Left ventricle myocardium inferior (tissue), 1 donor: Measurements from ENCODE around the gene SHTN1. TPM values are rescaled to one million over a fixed set of nuclear protein-coding genes. Genes with fewer than 3 reads are reported as not detected.

Experiments used
- DNase-seq: peaks from one replicate; pipeline ENCODE4 v3.0.0-alpha.2; 2020
- H3K27ac ChIP-seq: fragments of 200-600 bp; replicated peaks from 2 replicates; pipeline ENCODE4 v1.8.0; 2021
- H3K27me3 ChIP-seq: fragments of 200-600 bp; 2 replicates; pipeline ENCODE4 v1.8.0; 2021; ENCODE audit warnings: low read depth
- H3K36me3 ChIP-seq: fragments of 200-600 bp; 2 replicates; pipeline ENCODE4 v1.8.0; 2021
- H3K4me1 ChIP-seq: fragments of 200-600 bp; 2 replicates; pipeline ENCODE4 v1.8.0; 2021
- H3K4me3 ChIP-seq: fragments of 200-600 bp; 2 replicates; pipeline ENCODE4 v1.8.0; 2021; ENCODE audit warnings: mild to moderate bottlenecking, moderate library complexity
- H3K9me3 ChIP-seq: fragments of 200-600 bp; replicated peaks from 2 replicates; pipeline ENCODE4 v1.8.0; 2021
- intact Hi-C: fragments of 100-400 bp; cut with micrococcal nuclease; formaldehyde crosslinking; loops from one replicate; pipeline ENCODE4 v1.11.0; 2022
- total RNA-seq: library from RNA; stranded (reverse); fragmentation: NEBNext Ultra II Directional; extraction: Animal tissue kit (Norgen Biotek cat#: 25700); gene quantifications from one replicate; pipeline ENCODE4 v1.2.1, GENCODE V29; 2021
- TF ChIP-seq, protein P1 (sequence below): fragments of 200-600 bp; IDR thresholded peaks from 2 replicates; pipeline ENCODE4 v1.8.0; 2021; ENCODE audit warnings: antibody characterized with exemption, mild to moderate bottlenecking, borderline replicate concordance
- donor health status: DM: no; HTN: yes; CAD: no; lungs with severe emphysema.

The SHTN1 gene
- total RNA-seq, 1 donor from 2014 or later, result 2.0 TPM

DNA sequence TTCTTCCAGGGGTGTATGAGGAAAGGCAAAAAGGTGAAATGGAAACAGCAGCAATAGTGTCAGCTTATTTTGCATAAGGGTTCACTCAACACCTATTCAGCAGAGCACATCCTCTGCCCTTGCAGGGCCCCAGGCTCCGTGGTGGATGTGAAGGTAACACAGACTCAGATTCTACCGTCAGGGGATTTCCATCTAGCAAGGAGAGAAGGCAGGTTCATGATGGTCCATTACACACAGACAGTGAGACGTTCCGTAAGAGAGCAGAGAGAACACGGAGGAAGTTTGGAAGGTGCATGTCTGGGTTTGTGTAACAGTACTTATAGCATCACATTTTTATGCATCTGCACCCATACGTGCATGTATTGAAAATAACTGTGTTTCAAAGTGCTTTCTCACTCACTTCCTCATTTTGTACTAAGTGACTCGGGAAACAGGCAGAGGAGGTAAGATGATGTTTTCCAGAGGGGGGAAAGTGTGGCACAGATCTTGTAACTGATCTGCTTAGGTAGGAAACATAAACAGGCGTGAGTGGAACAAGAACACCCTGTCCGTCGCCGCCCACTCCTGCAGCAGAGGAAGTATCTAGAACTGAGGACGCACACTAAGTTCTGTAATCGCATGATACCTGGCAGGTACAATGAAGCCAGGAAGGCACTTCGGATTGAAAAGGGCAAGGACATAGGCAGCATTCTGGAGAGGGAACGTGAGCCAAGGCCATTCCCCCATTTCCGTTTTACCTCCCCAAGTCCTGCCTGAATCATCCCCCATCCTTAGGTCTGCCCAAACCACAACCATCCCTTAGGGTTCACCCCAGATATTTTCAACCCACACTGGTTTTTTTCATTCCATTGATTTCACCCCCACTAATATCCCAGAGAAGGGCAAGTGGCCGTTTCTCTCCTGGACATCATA, 156.7 kb downstream of the SHTN1 start:
- H3K4me1 ChIP-seq, result peaks cover 17% of the 10 kb centered on the region
- H3K36me3 ChIP-seq, result no peaks in the 10 kb centered on the region
- peaks cover 47% of the 10 kb centered on the region for H3K27me3 ChIP-seq
- H3K4me3 ChIP-seq, result peak overlapping the region; percentile 79
- no peaks in the 10 kb centered on the region for H3K9me3 ChIP-seq
- peak overlapping the region; percentile 79 for H3K27ac ChIP-seq
- no peak for DNase-seq
- intact Hi-C loops, result no loop called here
- TF ChIP-seq, protein P1, sequence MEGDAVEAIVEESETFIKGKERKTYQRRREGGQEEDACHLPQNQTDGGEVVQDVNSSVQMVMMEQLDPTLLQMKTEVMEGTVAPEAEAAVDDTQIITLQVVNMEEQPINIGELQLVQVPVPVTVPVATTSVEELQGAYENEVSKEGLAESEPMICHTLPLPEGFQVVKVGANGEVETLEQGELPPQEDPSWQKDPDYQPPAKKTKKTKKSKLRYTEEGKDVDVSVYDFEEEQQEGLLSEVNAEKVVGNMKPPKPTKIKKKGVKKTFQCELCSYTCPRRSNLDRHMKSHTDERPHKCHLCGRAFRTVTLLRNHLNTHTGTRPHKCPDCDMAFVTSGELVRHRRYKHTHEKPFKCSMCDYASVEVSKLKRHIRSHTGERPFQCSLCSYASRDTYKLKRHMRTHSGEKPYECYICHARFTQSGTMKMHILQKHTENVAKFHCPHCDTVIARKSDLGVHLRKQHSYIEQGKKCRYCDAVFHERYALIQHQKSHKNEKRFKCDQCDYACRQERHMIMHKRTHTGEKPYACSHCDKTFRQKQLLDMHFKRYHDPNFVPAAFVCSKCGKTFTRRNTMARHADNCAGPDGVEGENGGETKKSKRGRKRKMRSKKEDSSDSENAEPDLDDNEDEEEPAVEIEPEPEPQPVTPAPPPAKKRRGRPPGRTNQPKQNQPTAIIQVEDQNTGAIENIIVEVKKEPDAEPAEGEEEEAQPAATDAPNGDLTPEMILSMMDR, result no peak

GRCh38 chr10:116845823-116846222, 159.2 kb downstream of the SHTN1 start:
- Histone ChIP-seq H3K36me3 (no peaks in the 10 kb centered on the region), H3K4me1 (peaks cover 17% of the 10 kb centered on the region), H3K4me3 (no peak overlapping the region), H3K9me3 (no peaks in the 10 kb centered on the region), H3K27me3 (peaks cover 41% of the 10 kb centered on the region), H3K27ac (no peak overlapping the region)
- no peak for DNase-seq
- intact Hi-C loops, result no loop called here
- TF ChIP-seq, protein P1, result no peak

GRCh38 chr10:116840389-116841075, 164.5 kb downstream of the SHTN1 start:
- H3K4me1 ChIP-seq, result peaks cover 9% of the 10 kb centered on the region
- no peaks in the 10 kb centered on the region for H3K9me3 ChIP-seq
- no peak for DNase-seq
- intact Hi-C loops, result no loop called here
- H3K36me3 ChIP-seq, result no peaks in the 10 kb centered on the region
- no peak overlapping the region for H3K27ac ChIP-seq
- TF ChIP-seq, protein P1, result no peak
- H3K4me3 ChIP-seq, result no peak overlapping the region
- H3K27me3 ChIP-seq, result peaks cover 12% of the 10 kb centered on the region

DNA sequence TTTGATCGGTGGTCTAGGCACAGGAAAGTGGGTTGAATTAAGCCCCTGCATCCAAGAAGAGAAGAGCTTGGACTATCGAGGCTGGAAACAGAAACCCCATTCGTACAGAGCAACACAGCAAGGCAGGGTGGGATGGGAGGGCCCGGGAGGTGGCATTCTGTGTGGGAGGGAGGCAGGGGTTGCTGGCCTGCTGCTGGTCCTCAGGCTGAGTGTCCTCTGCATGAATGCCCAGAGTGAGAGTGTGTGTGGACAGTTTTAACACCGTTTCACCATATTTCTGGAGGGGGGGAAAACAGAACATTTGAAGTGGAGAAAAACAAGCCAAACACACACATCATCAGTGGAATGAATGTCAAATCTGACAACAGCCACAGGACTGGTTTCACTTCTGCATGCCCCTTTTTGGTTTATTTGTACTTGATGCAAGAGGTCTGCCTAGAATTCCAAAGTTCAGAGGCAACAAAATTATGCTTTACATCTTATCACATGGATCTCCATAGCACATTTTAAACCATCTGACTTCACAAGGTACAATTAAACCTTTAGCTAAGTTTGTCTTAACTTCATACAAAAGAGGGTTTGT, 166.8 kb downstream of the SHTN1 start:
- Histone ChIP-seq H3K27ac (no peak overlapping the region), H3K27me3 (peaks cover 27% of the 10 kb centered on the region), H3K9me3 (no peaks in the 10 kb centered on the region), H3K36me3 (no peaks in the 10 kb centered on the region), H3K4me3 (no peak overlapping the region), H3K4me1 (peaks cover 11% of the 10 kb centered on the region)
- no peak for DNase-seq
- TF ChIP-seq, protein P1, result no peak
- intact Hi-C loops, result no loop called here

DNA sequence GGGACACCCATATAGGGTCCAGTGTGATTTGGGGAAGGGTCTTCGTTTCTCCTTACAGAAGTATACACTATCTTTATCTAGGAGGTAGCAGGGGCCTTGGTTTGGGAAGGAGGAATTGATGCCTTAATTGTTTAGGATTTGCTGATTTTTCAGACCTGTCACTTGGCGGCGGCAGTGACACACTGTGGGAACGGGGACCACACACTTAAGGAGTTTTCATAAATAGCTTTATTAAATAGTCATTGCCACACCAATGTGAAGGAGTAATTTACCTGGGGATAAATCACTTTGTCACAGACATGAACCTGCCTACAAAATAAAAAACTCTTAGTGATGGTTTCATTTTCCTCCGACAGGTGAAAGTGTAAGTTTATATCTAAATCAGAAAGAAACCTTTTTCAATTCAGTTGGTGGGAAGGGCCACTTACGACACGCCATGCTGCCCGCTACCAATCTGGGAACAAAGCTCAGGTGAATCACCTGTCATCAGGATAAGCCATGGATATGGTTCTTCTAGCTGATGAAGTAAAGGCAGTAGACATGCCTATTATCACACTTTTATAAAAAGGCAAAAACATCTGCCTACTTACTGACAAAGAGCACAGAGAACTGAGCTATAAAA, 168.0 kb downstream of the SHTN1 start:
- Histone ChIP-seq H3K9me3 (no peaks in the 10 kb centered on the region), H3K4me3 (no peak overlapping the region), H3K27me3 (peaks cover 27% of the 10 kb centered on the region), H3K36me3 (no peaks in the 10 kb centered on the region), H3K27ac (no peak overlapping the region), H3K4me1 (peaks cover 14% of the 10 kb centered on the region)
- no peak for DNase-seq
- TF ChIP-seq, protein P1, result no peak
- intact Hi-C loops, result no loop called here
